NCI-H2107 (cell line): ENCODE results near the gene CCDC7.
"Not testable (repeated sequence)": the region's sequence is repeated elsewhere in the genome, so short reads cannot be mapped to it uniquely, and the experiment has no call there.

Source experiments
- DNase-seq: peaks from one replicate; lab custom pipeline; 2025; lab: John Stamatoyannopoulos, UW

The CCDC7 gene

DNA sequence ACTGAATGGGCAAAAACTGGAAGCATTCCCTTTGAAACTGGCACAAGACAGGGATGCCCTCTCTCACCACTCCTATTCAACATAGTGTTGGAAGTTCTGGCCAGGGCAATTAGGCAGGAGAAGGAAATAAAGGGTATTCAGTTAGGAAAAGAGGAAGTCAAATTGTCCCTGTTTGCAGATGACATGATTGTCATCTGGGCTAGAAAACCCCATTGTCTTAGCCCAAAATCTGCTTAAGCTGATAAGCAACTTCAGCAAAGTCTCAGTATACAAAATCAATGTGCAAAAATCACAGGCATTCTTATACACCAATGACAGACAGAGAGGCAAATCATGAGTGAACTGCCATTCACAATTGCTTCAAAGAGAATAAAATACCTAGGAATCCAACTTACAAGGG lies 116.8 kb downstream of the CCDC7 start:
- not testable (repeated sequence) for DNase-seq

DNA sequence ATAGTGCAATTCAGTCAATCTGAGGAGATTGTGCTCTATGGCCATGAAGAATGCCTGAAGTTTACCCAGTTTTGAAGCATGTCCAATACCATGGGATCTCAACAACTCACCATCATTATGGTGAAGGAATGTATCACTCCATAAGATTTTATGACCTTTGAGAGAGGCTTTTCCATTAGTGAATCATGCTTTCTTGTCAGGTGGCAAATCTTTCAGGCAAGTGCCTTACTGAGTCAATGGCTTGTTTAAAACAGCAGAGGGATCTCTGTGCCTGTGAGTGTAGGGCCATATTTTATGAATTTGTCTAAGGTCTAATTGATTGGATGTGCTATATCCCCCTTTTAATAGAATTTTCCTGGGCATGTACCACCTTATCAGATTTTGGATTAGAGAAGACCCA lies 131.5 kb downstream of the CCDC7 start:
- no peak for DNase-seq

DNA sequence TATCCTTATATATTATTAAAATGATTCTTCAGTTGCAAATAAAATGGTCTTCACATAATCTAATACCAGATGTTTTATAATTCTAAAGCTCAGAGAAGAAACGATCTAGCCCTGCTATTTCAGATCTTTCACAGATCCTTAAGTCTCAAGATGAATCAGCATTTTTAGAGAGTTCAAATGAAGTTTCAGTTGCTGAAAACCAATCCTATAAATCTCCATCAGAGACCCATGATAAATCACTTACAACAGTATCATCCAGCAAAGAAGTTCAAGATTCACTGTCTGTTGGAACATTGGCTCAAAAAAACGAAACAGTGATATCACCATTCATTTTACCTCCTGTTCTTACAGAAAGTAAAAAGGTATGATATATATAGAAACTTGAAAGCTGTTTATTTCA lies 137.0 kb downstream of the CCDC7 start:
- no peak for DNase-seq

DNA sequence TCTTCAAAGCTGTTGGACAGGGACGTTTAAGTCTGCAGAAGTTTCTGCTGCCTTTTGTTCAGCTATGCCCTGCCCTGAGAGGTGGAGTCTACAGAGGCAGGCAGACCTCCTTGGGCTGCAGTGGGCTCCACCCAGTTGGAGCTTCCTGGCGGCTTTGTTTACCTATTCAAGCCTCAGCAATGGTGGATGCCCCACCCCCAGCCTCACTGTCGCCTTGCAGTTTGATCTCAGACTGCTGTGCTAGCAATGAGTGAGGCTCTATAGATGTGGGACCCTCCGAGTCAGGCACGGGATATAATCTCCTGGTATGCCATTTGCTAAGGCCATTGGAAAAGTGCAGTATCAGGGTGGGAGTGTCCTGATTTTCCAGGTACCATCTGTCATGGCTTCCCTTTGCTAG lies 152.1 kb downstream of the CCDC7 start:
- DNase-seq, result not testable (repeated sequence)

DNA sequence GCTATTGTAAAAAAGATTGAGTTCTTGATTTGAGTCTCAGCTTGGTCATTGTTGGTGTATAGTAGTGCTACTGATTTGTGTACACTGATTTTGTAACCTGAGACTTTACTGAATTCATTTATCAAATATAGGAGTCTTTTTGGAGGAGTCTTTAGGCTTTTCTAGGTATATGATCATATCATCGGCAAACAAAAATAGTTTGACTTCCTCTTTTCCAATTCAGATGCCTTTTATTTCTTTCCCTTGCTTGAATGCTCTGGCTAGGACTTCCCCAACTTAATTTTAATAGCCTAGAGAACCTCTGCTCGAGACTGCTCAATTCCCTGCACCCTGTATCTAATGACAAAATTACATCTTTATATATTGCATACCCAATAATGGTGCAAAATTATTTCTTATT lies 154.4 kb downstream of the CCDC7 start:
- DNase-seq, result no peak

DNA sequence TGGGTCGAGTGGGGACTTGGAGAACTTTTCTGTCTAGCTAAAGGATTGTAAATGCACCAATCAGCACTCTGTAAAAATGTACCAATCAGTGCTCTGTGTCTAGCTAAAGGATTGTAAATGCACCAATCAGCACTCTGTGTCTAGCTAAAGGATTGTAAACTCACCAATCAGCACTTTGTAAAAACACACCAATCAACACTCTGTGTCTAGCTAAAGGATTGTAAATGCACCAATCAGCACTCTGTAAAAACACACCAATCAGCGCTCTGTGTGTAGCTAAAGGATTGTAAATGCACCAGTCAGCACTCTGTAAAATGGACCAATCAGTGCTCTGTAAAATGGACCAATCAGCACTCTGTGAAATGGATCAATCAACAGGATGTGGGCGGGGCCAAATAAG lies 155.6 kb downstream of the CCDC7 start:
- not testable (repeated sequence) for DNase-seq

DNA sequence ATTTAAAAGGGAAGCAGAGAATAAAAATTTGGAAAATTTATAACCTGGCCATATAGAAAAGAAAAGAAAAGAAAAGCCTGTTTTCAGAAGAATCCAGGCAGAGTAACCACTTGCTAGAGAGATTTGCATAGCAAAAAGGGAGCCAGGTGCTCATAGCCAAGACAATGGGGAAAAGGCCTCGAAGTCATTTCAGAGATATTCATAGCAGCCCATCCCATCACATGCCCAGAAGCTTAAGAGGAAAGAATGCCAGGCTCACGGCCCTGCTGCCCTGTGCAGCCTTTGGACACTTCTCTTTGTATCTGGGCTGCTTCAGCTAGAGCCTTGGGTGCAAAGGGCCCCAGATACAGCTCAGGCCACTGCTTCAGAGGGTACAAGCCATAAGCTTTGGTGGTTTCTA lies 159.8 kb downstream of the CCDC7 start:
- no peak for DNase-seq

DNA sequence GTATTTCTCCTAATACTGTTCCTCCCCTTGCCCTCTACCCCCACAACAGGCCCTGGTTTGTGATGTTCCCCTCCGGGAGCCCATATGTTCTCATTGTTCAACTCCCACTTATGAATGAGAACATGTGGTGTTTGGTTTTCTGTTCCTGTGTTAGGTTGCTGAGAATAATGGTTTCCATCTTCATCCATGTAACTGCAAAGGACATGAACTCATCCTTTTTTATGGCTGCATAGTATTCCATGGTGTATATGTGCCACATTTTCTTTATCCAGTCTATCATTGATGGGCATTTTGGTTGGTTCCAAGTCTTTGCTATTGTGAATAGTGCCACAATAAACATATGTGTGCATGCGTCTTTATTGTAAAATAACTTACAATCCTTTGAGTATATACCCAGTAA lies 164.6 kb downstream of the CCDC7 start:
- DNase-seq, result not testable (repeated sequence)

DNA sequence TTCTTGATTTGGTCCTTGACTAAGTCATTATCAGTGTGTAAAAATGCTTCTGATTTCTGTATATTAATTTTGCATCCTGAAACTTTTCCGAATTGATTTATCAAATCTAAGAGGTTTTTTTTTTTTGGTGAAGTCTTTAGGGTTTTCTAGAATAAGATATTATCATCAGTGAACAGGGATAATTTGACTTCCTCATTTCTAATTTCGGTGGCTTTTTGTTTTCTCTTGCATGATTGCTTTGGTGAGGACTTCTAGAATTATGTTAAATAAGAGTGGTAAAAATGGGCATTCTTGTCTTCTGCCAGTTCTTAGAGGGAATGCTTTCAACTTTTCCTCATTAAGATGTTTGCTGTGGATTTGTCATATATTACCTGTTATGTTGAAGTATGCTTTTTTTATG lies 170.5 kb downstream of the CCDC7 start:
- no peak for DNase-seq

DNA sequence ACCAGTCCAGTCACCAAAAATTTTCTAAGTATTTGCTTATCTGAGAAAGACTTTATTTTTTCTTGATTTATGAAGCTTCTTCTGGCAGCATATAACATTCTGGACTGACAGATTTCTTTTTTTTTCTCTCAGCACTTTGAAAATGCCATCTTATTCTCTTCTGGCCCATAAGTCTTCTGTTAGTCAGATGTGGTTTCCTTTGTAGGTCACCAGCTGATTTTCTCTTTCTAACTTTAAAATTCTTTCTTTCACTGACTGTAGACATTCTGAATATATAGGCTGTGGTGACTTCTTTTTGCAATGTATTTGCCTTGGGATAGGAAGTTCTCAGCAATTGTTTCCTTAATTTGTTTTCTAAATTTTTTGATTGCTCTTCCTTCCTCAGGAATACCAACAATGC lies 172.5 kb downstream of the CCDC7 start:
- no peak for DNase-seq

DNA sequence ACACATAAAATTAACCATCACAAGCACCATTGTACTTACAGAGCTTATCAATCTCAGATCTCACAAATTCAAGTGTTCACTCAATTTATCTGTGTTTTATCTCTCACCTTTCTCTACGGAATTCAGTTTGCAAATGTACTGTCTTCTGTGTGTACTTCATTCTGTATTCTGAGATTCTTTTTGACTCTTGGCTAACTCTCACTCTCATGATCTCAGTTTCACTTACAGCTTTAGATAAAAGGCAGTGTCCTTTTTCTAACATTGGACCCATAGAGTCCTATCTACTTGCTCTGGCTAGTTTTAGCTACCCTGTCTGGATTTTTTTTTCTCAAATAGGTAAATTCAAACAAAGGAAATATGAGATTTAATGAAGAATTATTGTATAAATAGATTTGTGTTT lies 176.0 kb downstream of the CCDC7 start:
- DNase-seq, result no peak

DNA sequence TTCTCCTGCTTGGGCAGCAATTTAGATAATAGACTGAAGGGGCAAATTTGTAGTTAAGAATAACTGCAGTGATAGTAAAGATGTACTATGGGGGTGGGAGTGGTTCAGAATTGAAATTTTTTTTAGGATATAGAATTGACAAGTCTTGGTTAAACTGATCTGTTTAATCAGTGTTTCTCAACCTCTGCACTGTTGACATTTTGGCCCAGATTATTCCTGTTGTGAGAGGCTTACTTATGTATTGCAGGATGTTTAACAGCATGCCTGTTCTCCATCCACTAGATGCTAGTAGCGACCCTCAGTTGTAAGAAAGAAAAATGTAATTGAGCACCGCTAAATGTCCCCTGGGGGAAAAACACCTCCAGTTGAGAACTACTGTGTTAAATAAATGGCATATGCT lies 176.5 kb downstream of the CCDC7 start:
- DNase-seq, result no peak

DNA sequence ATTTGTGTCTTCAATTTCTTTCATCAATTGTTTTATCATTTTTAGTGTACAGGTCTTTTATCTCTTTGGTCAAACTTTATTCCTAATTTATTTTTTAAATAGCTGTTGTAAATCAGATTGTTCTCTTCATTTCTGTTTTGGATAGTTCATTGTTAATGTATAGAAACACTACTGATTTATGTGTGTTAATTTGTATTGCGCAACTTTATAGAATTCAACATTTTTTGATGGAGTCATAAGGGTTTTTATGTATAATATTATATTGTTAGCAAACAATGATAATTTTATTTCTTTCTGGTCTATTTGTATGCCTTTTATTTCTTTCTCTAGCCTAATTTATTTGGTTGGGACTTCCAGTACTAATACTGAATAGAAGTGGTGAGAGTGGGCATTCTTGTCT lies 181.2 kb downstream of the CCDC7 start:
- no peak for DNase-seq

DNA sequence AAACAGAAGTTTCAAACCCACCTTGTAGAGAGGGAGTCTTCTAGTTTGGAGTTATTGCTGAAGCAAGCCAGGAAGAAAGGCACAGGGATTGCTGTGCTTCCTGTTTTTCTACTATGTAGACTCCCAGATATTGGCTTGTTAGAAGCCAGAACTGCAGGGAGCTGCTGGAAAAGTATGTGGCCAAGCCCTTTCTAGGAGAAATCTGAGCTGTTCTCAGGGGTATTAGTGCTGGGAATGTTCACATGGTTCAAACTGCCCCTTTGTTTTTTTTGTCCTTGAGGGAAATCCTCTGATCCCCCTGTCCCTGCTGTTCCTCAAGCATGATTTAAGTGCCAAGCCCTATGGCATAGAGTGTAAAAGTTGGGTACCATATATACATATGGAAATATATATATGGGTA lies 184.0 kb downstream of the CCDC7 start:
- DNase-seq, result no peak

DNA sequence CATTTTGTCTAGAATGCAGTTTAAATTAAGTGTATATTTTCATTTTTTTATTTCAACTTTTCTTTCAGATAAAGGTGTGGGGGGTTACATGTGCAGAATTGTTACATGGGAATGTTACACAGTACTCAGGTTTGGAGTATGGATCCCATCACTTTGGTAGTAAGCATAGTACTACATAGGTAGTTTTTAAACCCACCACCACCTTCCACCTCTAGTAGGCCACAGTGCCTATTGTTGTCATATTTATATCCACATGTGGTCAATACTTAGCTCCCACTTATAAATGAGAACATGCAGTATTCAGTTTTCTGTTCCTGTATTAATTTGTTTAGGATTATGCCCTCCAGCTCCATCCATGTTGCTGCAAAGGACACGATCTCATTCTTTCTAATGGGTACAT lies 200.6 kb downstream of the CCDC7 start:
- DNase-seq, result no peak

DNA sequence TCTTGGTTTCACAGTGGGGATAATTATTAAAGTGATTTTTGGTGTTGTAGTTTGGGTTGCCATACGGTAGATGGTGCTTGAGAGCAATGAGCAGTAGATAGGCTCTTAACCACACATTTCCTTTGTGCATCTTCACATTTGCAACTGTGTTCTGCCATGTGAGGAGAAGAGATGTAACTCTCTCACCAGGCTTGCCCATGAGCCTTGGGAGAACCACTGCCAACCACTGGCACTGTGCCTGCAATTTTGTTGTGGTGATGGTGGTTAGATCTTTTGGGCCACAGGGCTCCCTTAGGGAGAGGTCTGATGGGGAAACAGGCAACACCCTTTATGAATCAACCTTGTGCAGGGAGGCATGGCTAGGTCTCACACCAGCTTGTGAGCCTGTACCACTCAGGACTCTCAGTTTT lies 204.3 kb downstream of the CCDC7 start:
- no peak for DNase-seq

DNA sequence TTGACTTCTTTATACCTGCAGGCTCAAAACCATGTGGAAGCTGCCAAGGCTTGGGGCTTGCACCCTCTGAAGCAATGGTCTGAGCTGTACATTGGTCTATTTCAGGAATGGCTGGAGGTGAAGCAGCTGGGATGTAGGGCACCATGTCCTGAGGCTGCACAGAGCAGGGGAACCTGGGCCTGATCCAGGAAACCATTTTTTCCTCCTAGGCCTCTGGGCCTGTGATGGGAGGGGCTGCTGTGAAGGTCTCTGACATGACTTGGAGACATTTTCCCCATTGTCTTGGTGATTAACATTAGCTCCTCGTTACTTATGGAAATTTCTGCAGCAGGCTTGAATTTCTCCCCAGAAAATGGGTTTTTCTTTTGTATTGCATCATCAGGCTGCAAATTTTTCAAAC lies 211.5 kb downstream of the CCDC7 start:
- DNase-seq, result not testable (repeated sequence)

DNA sequence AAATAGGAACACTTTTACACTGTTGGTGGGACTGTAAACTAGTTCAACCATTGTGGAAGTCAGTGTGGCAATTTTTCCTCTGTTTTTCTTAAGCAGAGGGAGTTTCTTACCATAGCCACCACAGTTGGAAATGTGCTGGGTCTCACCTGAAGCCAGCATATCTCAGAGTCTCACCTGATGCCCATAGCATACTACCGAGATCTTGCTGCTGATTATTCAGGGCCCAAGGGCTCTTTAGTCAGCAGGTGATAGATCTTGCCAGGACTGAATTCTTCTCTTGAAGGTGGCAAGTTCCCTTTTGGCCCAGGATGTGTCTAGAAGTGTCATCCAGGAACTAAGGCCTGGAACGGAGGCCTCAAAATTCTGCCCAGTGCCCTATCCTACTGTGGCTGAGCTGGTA lies 215.4 kb downstream of the CCDC7 start:
- DNase-seq, result no peak

DNA sequence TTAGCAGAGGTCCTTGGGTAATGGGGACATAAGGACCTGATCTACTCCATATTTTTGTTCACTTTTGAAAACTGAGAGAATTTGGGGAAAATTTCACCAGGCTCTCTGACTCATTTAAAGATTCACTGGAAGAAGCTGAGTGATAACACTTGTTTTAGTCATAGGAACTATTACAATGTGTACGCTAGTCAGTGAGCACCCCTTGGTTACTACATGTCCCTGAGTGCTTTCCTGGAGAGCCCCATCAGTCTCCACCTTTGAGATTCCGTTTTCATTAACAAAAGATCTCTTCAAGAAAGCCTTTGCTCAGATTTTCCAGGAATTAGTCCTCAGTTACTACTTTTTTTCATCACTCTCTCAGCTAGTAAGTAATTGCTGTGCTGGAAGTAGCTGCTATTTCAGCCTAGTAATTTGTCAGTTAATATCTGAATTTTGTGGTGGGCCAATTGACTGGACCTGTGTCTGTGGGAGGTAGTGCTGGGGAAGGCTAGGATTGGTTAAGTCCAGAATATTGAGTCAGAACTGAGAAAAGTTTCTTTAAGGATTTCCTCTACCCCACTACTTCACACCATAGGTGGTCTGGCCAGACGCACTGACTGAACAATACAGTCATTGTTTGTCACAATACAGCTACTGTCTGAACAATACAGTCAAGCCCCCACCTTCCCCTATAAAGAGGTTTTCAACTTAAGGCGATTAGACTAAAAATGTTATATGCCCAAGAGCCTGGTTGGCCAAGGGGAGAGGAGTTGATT lies 235.0 kb downstream of the CCDC7 start:
- no peak for DNase-seq

DNA sequence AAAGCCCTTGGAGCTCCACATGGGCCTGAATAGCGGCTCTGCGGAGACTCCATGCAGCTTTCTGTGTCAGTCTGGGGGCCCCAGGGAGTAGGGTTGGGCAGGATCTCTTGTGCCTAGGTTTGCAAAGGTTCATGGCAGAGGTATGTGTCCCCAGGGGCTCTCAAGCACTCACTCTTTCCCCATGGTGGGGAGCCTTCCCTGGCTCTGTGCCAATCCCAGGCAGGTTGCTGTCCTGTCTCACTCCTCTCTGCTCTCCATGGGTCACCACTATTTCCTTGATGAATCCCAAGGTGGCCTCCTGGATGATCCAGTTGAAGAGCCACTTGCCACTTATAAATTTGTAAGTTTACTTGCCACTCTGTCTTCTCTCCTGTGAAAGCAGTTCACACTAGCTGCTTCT lies 238.4 kb downstream of the CCDC7 start:
- no peak for DNase-seq

DNA sequence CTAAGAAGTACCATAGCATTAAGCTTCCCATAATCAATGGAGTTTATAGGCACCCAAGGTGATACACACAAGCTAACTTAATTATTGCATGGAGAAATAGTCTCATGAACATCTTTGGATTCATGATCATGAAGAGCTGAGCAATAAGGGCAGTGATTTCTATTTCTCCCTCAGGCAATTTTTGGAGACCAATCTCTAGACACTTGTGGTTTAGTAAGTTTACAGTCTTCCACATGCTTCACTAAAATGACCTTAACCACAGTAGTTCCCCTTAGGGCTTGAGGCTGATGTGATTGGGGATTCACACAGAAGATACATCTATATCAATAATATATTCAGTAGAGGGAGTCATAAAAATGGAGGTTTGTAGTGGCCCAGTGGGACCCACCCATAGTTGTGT lies 241.2 kb downstream of the CCDC7 start:
- DNase-seq, result no peak

DNA sequence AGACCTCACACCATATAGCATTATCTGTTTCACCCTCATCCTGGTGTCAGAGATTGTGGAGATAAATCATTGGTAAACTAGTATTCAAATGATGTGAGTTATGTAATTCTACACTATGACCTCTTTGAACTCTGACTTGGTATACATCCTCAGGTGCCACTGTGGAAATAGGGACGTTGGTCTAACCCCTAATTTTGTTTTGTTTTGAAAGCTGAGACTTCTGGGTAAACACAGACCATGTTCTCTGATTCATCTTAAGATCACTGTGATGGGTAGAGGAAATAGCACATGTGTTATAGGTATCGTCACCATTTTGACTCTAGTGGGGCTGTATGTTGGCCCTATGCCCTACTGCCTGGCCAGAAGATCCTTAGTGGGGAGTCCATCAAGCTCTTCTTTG lies 241.6 kb downstream of the CCDC7 start:
- DNase-seq, result no peak

DNA sequence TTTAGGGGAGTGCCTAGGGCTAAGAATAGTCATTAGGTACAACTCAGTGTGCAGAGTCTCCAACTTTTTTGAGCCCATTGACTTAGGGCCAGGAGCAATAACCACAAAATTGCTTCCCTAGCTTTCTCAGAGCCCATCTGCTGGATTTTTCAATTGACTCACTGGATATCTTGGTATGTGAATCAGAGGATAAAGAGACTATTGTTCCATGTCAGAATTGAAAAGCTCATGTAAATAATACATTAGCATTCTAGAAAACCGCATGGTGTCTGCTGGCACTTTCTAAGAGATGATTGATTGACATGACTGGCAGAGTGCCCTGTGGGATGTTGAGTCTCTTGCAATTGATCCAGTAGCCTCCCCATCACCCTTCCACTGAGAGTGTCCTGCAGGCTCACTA lies 246.2 kb downstream of the CCDC7 start:
- no peak for DNase-seq

DNA sequence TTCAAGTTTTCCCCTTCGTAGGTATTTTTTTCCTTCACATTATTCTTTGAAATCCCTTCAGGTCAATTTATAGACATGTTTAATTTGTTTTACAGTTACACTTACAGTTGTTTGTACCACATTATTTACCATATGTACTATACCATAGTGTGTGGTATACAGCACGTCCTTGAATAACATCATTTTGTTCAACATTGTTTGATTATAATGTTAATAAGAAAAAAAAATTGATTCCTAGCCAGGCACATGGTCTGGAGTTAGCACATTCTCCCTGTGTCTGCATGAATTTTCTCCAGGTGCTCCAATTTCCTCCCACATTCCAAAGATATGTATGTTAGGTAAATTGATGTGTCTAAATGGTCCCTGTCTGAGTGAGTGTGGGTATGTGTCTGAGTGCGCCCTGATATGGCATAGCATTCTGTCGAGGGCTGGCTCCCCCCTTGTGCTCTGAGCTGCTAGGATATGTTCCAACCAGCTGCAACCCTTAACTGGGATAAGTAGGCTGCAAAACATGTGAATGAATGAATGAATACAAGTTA lies 247.6 kb downstream of the CCDC7 start:
- no peak for DNase-seq
